Endothelial cell of umbilical vein (primary cell): ENCODE data around the gene CNTNAP2. TPM values are rescaled to one million over a fixed set of nuclear protein-coding genes. Genes with fewer than 3 reads are reported as not detected.

Experiments
- BruUV-seq: library from RNA; stranded (reverse); fragments of 400-500 nt; replicated peaks from 2 replicates; lab custom pipeline; 2021; lab: Mats Ljungman, UMichigan
- CTCF ChIA-PET: fragments of 300-600, 350-600 bp; sonication (Branson Sonifier 250); formaldehyde crosslinking; loops from one replicate; lab custom pipeline; 2021; ENCODE audit warnings: antibody characterized with exemption, inconsistent platforms; lab: Charles Lee
- POLR2A ChIA-PET: fragments of 300-600, 350-600 bp; sonication (Branson Sonifier 250); formaldehyde crosslinking; loops from one replicate; lab custom pipeline; 2021; ENCODE audit warnings: antibody characterized with exemption, inconsistent platforms; lab: Charles Lee
- DNase-seq: peaks from one replicate; pipeline ENCODE4 v3.0.0-alpha.2; 2011; ENCODE audit warnings: low read depth, low spot score
- FAIRE-seq: peaks from 2 replicates; lab custom pipeline; 2011; peaks lifted over from hg19 to GRCh38; lab: Jason Lieb, UNC
- H2AFZ ChIP-seq: 2 replicates; pipeline ENCODE4 v1.6.0; 2012; ENCODE audit warnings: low read depth, low read length, control low read depth, inconsistent platforms
- H3K27ac ChIP-seq: 2 replicates; pipeline ENCODE4 v1.5.1; 2011; ENCODE audit warnings: low read depth, mild to moderate bottlenecking, control low read depth, low read length, moderate library complexity; ENCODE audit not compliant: insufficient read depth
- H3K27me3 ChIP-seq, 2 experiments: 2 replicates each; pipeline versions ENCODE4 v1.6.0 to v1.6.1; 2011; ENCODE audit warnings: low read length in 2 of 2, mixed read lengths in 1 of 2; ENCODE audit not compliant: control insufficient read depth in 2 of 2, insufficient read depth in 2 of 2
- H3K36me3 ChIP-seq, 2 experiments: 2 replicates in 1 of 2; 3 replicates in 1 of 2; pipeline ENCODE4 v1.5.1; 2011; ENCODE audit warnings: low read length in 2 of 2, mild to moderate bottlenecking in 1 of 2, moderate library complexity in 1 of 2; ENCODE audit not compliant: control insufficient read depth in 2 of 2, insufficient read depth in 2 of 2; ENCODE audit errors: extremely low read depth in 1 of 2
- H3K4me1 ChIP-seq: 3 replicates; pipeline ENCODE4 v1.5.1; 2011; ENCODE audit warnings: mild to moderate bottlenecking, low read length; ENCODE audit not compliant: control insufficient read depth, insufficient read depth; ENCODE audit errors: extremely low read depth
- H3K4me2 ChIP-seq: 2 replicates; pipeline ENCODE4 v1.6.1; 2011; ENCODE audit warnings: low read length, control low read depth, mixed read lengths; ENCODE audit not compliant: insufficient read depth
- H3K4me3 ChIP-seq, 3 experiments: fragments of 200-600 bp in 1 of 3; sonication (generic), shearing (Covaris generic) in 1 of 3; replicated peaks in 1 of 3; 2 replicates each; pipeline ENCODE4 v1.5.1; 2011 to 2016; ENCODE audit warnings: control low read depth in 3 of 3, low read length in 3 of 3, mild to moderate bottlenecking in 2 of 3, inconsistent platforms in 1 of 3, low read depth in 1 of 3, moderate library complexity in 1 of 3; ENCODE audit not compliant: insufficient read depth in 1 of 3
- H3K79me2 ChIP-seq: 2 replicates; pipeline ENCODE4 v1.6.0; 2012; ENCODE audit warnings: low read length, inconsistent platforms; ENCODE audit not compliant: control insufficient read depth, insufficient read depth
- H3K9ac ChIP-seq: replicated peaks from 2 replicates; pipeline ENCODE3; 2011; ENCODE audit warnings: low read length, control low read depth; ENCODE audit not compliant: insufficient read depth; ENCODE audit errors: extremely low read depth
- H3K9me1 ChIP-seq: replicated peaks from 3 replicates; pipeline ENCODE4 v1.6.0; 2011; ENCODE audit warnings: mild to moderate bottlenecking, low read length; ENCODE audit not compliant: control insufficient read depth, insufficient read depth; ENCODE audit errors: extremely low read depth
- H3K9me3 ChIP-seq: replicated peaks from 2 replicates; pipeline ENCODE4 v1.5.1; 2012; ENCODE audit warnings: low read length, inconsistent platforms; ENCODE audit not compliant: control insufficient read depth, insufficient read depth
- H4K20me1 ChIP-seq: replicated peaks from 2 replicates; pipeline ENCODE3; 2011; ENCODE audit warnings: mild to moderate bottlenecking, low read length; ENCODE audit not compliant: control insufficient read depth, insufficient read depth; ENCODE audit errors: extremely low read depth
- CTCF ChIP-seq, 2 donors: IDR thresholded peaks; 1 replicate in 1 of 2; 2 replicates in 1 of 2; pipeline ENCODE4 v1.5.1; 2011; ENCODE audit warnings: low read length in 2 of 2, mild to moderate bottlenecking in 2 of 2, moderate library complexity in 2 of 2, control low read depth in 1 of 2, inconsistent platforms in 1 of 2, low read depth in 1 of 2; ENCODE audit not compliant: insufficient read depth in 1 of 2; ENCODE audit errors: extremely low read depth in 1 of 2
- EZH2 ChIP-seq: IDR thresholded peaks from 2 replicates; pipeline ENCODE4 v1.6.1; 2012; ENCODE audit warnings: borderline replicate concordance, low read depth, mild to moderate bottlenecking, moderate library complexity, low read length, inconsistent platforms; ENCODE audit not compliant: severe bottlenecking
- FOS ChIP-seq: IDR thresholded peaks from 2 replicates; pipeline ENCODE4 v1.6.1; 2011; ENCODE audit warnings: mild to moderate bottlenecking, low read length, moderate library complexity, borderline replicate concordance; ENCODE audit not compliant: insufficient read depth
- GATA2 ChIP-seq: IDR thresholded peaks from 2 replicates; pipeline ENCODE4 v1.7.0; 2011; ENCODE audit warnings: low read depth, mild to moderate bottlenecking, moderate library complexity, mixed read lengths, low read length; ENCODE audit not compliant: insufficient read length, insufficient read depth
- JUN ChIP-seq: IDR thresholded peaks from 2 replicates; pipeline ENCODE4 v1.6.1; 2011; ENCODE audit warnings: borderline replicate concordance, low read depth; ENCODE audit not compliant: insufficient read length, insufficient read depth
- MAX ChIP-seq: IDR thresholded peaks from 2 replicates; pipeline ENCODE4 v1.6.1; 2011; ENCODE audit not compliant: insufficient read depth, insufficient read length
- MYC ChIP-seq: IDR thresholded peaks from one replicate; pipeline ENCODE4 v1.6.1; 2011; ENCODE audit warnings: mild to moderate bottlenecking, low read depth, low read length
- POLR2A ChIP-seq: IDR thresholded peaks from 2 replicates; pipeline ENCODE4 v1.6.1; 2012; ENCODE audit warnings: low read depth, mild to moderate bottlenecking, control low read depth, low read length
- POLR2AphosphoS5 ChIP-seq: IDR thresholded peaks from 2 replicates; pipeline ENCODE4 v1.6.1; 2012; ENCODE audit warnings: low read depth, mild to moderate bottlenecking, control low read depth, low read length, moderate library complexity; ENCODE audit not compliant: insufficient read depth
- dilution Hi-C: fragments of 300-500 bp; cut with MboI; formaldehyde crosslinking; loops from one replicate; pipeline ENCODE4 v1.15.0; 2019; ENCODE audit warnings: low sequenced_read_pairs; ENCODE audit not compliant: extremely low pct_ligation_motif_present
- intact Hi-C: fragments of 100-400 bp; cut with micrococcal nuclease; formaldehyde crosslinking; loops from one replicate; pipeline ENCODE4 v1.10.0; 2022
- polyA plus RNA-seq, 4 experiments: library from polyadenylated mRNA; depleted of rRNA in 3 of 4; stranded (reverse) in 3 of 4; unstranded in 1 of 4; fragments of >200 nt; gene quantifications; 2 replicates each; pipeline versions ENCODE4 v1.2.1 to v1.2.3, GENCODE V29; 2011 to 2012; ENCODE audit warnings: missing spikeins in 1 of 4
- total RNA-seq: library from RNA; stranded (reverse); gene quantifications from 2 replicates; pipeline ENCODE4 v1.2.3, GENCODE V29; 2021

The CNTNAP2 gene
- total and polyA plus RNA-seq, 2 donors (not counting 3 experiments of a cell fraction or from before 2014, with no cell fraction given) = not detected

GRCh38 chr7:148182264-148182663 lies 2065.7 kb downstream of the CNTNAP2 start:
- POLR2A ChIA-PET = no interaction called here
- Histone ChIP-seq H3K4me2 (no peak overlapping the region), H3K79me2 (no peaks in the 10 kb centered on the region), H3K9ac (no peak overlapping the region), H3K4me3 (no peak overlapping the region), H4K20me1 (no peaks in the 10 kb centered on the region), H3K36me3 (no peaks in the 10 kb centered on the region), H3K27ac (no peak overlapping the region), H3K9me3 (peaks cover 7% of the 10 kb centered on the region), H3K27me3 (no peaks in the 10 kb centered on the region), H2AFZ (no peak overlapping the region), H3K4me1 (no peaks in the 10 kb centered on the region), H3K9me1 (no peaks in the 10 kb centered on the region)
- FAIRE-seq (no peak), DNase-seq (no peak)
- CTCF ChIA-PET = no interaction called here
- TF ChIP-seq CTCF (IDR thresholded peaks at IDR 0.05; ENCODE audit: extremely low read depth in 1 of 2, insufficient read depth in 1 of 2, low read depth in 1 of 2, low read length in 2 of 2) (no peak), MYC (no peak), FOS (no peak), EZH2 (no peak), POLR2A (no peak), GATA2 (no peak), POLR2AphosphoS5 (no peak), MAX (no peak), JUN (no peak)
- intact Hi-C loops = no loop called here
- dilution Hi-C loops = no loop called here
- BruUV-seq = no TSS peak
